HS-5 (cell line): ENCODE measurements around the gene HSPA9.

ENCODE experiments used
- DNase-seq: peaks from one replicate; pipeline ENCODE4 v3.0.0-alpha.2; 2012; ENCODE audit warnings: low read depth

HSPA9 gene

GRCh38 chr5:138560971-138561370, 14.2 kb downstream of the HSPA9 start:
- no peak for DNase-seq

- no peak for DNase-seq
Observed at GRCh38 chr5:138559937-138560336, 15.3 kb downstream of the HSPA9 start.

- no peak for DNase-seq
Observed at GRCh38 chr5:138557677-138558076, 17.5 kb downstream of the HSPA9 start.

- DNase-seq, result no peak
Observed at GRCh38 chr5:138554143-138554542, 21.1 kb downstream of the HSPA9 start.

- DNase-seq, result no peak
Observed at GRCh38 chr5:138553437-138554095, 21.6 kb downstream of the HSPA9 start.

- DNase-seq, result no peak
Observed at GRCh38 chr5:138552657-138553056, 22.5 kb downstream of the HSPA9 start.

- DNase-seq, result no peak
Observed at GRCh38 chr5:138549414-138549813, 25.8 kb downstream of the HSPA9 start.

GRCh38 chr5:138545919-138546562, 29.2 kb downstream of the HSPA9 start:
- DNase-seq, result no peak

GRCh38 chr5:138544181-138545134, 30.7 kb downstream of the HSPA9 start:
- no peak for DNase-seq

- DNase-seq, result no peak
Observed at GRCh38 chr5:138543730-138544104, 31.5 kb downstream of the HSPA9 start.

- DNase-seq, result peak; percentile 95
Observed at GRCh38 chr5:138542956-138543729, 32.1 kb downstream of the HSPA9 start, which contains the start of gene ETF1. Gene ETF1, minus strand, starts transcription at chr5:138543236. Its CDS starts 318 bp downstream, at chr5:138542918.

GRCh38 chr5:138542180-138542955, 32.8 kb downstream of the HSPA9 start:
- DNase-seq, result no peak

GRCh38 chr5:138541511-138542179, 33.6 kb downstream of the HSPA9 start:
- DNase-seq, result no peak

- DNase-seq, result no peak
Observed at GRCh38 chr5:138539791-138540190, 35.4 kb downstream of the HSPA9 start.

GRCh38 chr5:138538943-138539627, 36.1 kb downstream of the HSPA9 start:
- DNase-seq, result no peak

- DNase-seq, result no peak
Observed at GRCh38 chr5:138536665-138537315, 38.4 kb downstream of the HSPA9 start.

GRCh38 chr5:138536215-138536614, 39.0 kb downstream of the HSPA9 start:
- DNase-seq, result no peak

- no peak for DNase-seq
Observed at GRCh38 chr5:138533973-138534941, 40.9 kb downstream of the HSPA9 start.
